Measurements from ENCODE around the gene SDR39U1.

The SDR39U1 gene

GRCh38 chr14:24440606-24441399 is 1.8 kb downstream of the SDR39U1 start:
- H3K4me3 ChIP-seq (replicated peaks; ENCODE audit: low read depth, low read length), result no peak overlapping the region
- DNase-seq (ENCODE audit: low read depth), result no peak
- TF ChIP-seq CTCF (IDR thresholded peaks at IDR 0.05; ENCODE audit: low read length, missing control alignments), result no peak

- H3K4me3 ChIP-seq (replicated peaks; ENCODE audit: low read depth, low read length), result no peak overlapping the region
- no peak for TF ChIP-seq CTCF (IDR thresholded peaks at IDR 0.05; ENCODE audit: low read length, missing control alignments)
- DNase-seq (ENCODE audit: low read depth), result no peak
Measured at GRCh38 chr14:24439830-24440605, 2.6 kb downstream of the SDR39U1 start.

- H3K4me3 ChIP-seq (replicated peaks; ENCODE audit: low read depth, low read length), result no peak overlapping the region
- TF ChIP-seq CTCF (IDR thresholded peaks at IDR 0.05; ENCODE audit: low read length, missing control alignments), result no peak
- no peak for DNase-seq (ENCODE audit: low read depth)
Measured at GRCh38 chr14:24439257-24439656, 3.3 kb downstream of the SDR39U1 start.

- no peak for DNase-seq (ENCODE audit: low read depth)
- no peak for TF ChIP-seq CTCF (IDR thresholded peaks at IDR 0.05; ENCODE audit: low read length, missing control alignments)
- no peak overlapping the region for H3K4me3 ChIP-seq (replicated peaks; ENCODE audit: low read depth, low read length)
Measured at GRCh38 chr14:24438223-24439097, 4.1 kb downstream of the SDR39U1 start.

- no peak overlapping the region for H3K4me3 ChIP-seq (replicated peaks; ENCODE audit: low read depth, low read length)
- TF ChIP-seq CTCF (IDR thresholded peaks at IDR 0.05; ENCODE audit: low read length, missing control alignments), result no peak
- no peak for DNase-seq (ENCODE audit: low read depth)
Measured at GRCh38 chr14:24437736-24438067, 4.9 kb downstream of the SDR39U1 start.

- H3K4me3 ChIP-seq (replicated peaks; ENCODE audit: low read depth, low read length), result no peak overlapping the region
- no peak for DNase-seq (ENCODE audit: low read depth)
- TF ChIP-seq CTCF (IDR thresholded peaks at IDR 0.05; ENCODE audit: low read length, missing control alignments), result no peak
Measured at GRCh38 chr14:24437020-24437735, 5.4 kb downstream of the SDR39U1 start.

Data from fibroblast of pulmonary artery (primary cell).